Uterus (tissue), 2 donors: ENCODE measurements around the gene REL.
"Not testable (repeated sequence)": the region's sequence is repeated elsewhere in the genome, so short reads cannot be mapped to it uniquely, and the experiment has no call there.

Experiments used
- CTCF ChIP-seq, 4 experiments: fragments of 200-600 bp in 2 of 4; fragments of 450-650 bp in 2 of 4; sonication (generic) in 2 of 4; IDR thresholded peaks; one replicate each; pipeline ENCODE4 v1.5.1; 2016 to 2019; ENCODE audit warnings: antibody characterized with exemption in 4 of 4, mild to moderate bottlenecking in 2 of 4, moderate library complexity in 1 of 4
- POLR2A ChIP-seq, 2 donors: fragments of 450-650 bp; IDR thresholded peaks; one replicate each; pipeline ENCODE4 v1.6.1; 2016; ENCODE audit warnings: antibody characterized with exemption in 2 of 2, mild to moderate bottlenecking in 1 of 2, moderate library complexity in 1 of 2

GRCh38 chr2:60901296-60901695 lies 19.9 kb downstream of the REL start:
- TF ChIP-seq POLR2A, CTCF (IDR thresholded peaks at IDR 0.05): not testable (repeated sequence)
